Peyer's patch (tissue), 4 donors: ENCODE data around the gene POLR2L.

Experiments
- POLR2A ChIP-seq, 2 donors: fragments of 450-650 bp; IDR thresholded peaks; one replicate each; pipeline ENCODE4 v1.5.1; 2017; ENCODE audit warnings: antibody characterized with exemption in 2 of 2, mild to moderate bottlenecking in 2 of 2, moderate library complexity in 2 of 2
- TF ChIP-seq, protein P1 (sequence below), 6 experiments: fragments of 450-650 bp in 4 of 6; fragments of 200-600 bp in 2 of 6; sonication (generic) in 1 of 6; IDR thresholded peaks; one replicate each; pipeline ENCODE4 v1.5.1; 2017 to 2019; ENCODE audit warnings: antibody characterized with exemption in 6 of 6, mild to moderate bottlenecking in 3 of 6, moderate library complexity in 1 of 6

DNA sequence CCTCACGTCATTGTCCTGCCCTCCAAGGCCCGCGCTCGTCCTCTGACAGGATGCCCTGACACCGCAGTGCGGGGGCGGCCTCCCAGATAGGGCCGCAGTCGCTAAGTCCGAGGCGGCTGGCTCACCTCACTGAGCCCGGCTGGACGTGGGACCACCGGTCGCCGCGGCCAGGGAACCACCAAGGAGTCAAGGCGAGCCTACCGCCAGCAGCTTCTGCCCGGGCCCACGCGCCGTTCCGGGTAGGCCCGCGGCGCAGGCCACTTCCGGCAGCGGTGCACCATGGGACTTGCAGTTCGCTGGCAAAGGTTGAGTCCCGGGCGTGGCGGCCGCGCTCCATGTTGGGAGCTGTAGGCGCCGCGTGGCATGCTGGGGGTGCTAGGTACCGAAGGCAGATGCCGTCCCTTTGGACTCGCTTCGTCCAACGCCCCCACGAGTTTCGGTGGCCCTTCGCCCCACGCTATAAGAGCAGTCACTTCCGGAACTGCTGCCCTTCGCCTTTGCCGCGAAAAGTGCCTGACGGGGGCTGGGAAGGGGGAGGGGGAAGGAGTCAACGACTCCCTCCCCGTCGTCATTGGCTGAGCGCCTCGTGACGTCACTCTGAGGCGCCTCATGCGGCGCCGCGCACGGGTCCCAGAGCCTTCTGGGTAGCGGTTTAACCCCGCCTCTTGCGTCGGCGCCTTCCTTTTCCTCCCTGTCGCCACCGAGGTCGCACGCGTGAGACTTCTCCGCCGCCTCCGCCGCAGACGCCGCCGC is 32.9 kb downstream of the POLR2L start, which contains the start of gene RPLP2:
- TF ChIP-seq, protein P1, sequence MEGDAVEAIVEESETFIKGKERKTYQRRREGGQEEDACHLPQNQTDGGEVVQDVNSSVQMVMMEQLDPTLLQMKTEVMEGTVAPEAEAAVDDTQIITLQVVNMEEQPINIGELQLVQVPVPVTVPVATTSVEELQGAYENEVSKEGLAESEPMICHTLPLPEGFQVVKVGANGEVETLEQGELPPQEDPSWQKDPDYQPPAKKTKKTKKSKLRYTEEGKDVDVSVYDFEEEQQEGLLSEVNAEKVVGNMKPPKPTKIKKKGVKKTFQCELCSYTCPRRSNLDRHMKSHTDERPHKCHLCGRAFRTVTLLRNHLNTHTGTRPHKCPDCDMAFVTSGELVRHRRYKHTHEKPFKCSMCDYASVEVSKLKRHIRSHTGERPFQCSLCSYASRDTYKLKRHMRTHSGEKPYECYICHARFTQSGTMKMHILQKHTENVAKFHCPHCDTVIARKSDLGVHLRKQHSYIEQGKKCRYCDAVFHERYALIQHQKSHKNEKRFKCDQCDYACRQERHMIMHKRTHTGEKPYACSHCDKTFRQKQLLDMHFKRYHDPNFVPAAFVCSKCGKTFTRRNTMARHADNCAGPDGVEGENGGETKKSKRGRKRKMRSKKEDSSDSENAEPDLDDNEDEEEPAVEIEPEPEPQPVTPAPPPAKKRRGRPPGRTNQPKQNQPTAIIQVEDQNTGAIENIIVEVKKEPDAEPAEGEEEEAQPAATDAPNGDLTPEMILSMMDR (IDR thresholded peaks at IDR 0.05) = no peak
- peak; percentile 87 to 89 for TF ChIP-seq POLR2A (IDR thresholded peaks at IDR 0.05)
